HG03378 (cell line): ENCODE results near the gene ARHGEF12.

Experiments
- ATAC-seq: cut with Tn5 transposase; IDR thresholded peaks from one replicate; pipeline ENCODE4 v1.9.1; 2021; ENCODE audit warnings: mild to moderate bottlenecking, moderate library complexity; ENCODE audit not compliant: unreplicated experiment

ARHGEF12 gene

DNA sequence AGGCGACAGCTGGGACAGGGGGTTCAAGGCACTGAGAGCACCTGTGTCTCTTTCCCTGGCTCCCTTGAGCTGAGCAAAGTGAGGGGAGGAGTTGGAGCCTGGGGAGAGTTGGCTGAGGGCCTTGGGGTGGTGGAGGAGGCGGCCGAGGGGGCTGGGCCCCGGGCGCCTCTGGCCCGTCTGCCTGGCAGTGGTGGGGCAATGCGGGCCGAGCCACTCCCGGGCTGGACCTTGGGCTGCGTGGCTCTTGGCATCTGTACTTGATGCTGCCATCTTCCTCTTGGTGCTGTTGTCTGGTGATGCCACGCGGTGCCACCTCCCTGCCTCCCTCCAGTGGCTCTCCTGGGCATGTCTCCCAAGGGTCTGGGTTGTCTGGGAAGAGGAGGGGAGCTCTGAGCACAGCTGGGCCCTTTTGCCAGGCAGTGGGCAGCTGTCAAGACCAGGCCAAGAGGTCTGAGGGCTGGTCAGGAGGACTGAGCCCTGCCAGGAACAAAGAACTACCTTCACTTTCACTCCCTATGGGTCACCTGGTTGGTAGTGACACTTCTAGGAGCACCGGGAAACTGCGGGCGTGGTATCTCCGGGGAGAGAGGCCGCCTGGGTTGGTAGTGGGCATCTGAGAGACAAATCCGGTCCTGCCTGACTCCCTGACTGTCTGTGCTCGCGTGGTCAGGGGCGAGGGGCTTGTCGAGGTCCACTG is 176.7 kb downstream of the ARHGEF12 start:
- no peak for ATAC-seq

DNA sequence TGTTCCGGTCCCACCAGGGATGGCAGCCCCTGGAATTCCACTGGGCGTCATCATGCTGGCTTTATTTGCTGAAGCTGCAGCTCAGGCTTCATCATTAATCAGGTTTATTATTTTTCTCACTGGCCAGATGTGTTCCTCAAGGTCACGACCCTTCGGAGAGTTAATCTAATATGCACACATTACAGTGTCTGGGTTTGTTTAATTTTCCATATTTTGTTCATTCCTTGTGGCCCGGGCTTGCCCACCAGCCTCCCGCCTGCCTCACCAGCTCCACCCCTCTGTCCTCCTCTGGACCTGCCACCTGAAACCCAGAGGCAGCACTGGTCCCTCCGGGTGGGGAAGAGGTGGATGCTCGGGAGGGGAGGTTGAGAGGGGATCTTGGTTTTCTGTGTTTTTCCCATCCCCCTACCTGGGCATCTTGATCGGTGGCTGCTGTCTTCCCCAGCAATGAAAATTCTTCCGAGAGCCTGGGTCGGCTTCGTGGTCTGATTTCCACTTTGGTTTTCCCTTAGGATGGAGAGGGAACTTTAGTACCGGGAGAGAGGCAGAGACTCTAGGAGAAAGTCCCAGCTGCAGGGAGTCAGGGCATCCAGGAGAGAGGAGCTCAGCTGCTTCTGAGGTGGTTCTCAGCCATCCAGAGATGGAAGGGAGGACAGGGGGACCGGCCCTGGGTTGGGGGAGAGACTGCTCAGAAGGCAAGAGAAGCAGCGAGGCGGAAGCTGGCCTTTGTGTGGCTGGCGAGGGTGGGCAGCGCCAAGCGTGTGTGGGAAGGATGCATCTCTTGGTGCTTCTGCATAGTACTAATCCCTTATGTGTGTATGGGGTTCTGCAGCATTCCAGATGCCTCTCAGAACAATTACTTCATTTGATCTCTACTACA is 177.5 kb downstream of the ARHGEF12 start:
- no peak for ATAC-seq

- ATAC-seq: no peak
Measured at GRCh38 chr11:120514541-120515121, 178.4 kb downstream of the ARHGEF12 start.

- no peak for ATAC-seq
Measured at GRCh38 chr11:120515186-120515723, 179.0 kb downstream of the ARHGEF12 start.

DNA sequence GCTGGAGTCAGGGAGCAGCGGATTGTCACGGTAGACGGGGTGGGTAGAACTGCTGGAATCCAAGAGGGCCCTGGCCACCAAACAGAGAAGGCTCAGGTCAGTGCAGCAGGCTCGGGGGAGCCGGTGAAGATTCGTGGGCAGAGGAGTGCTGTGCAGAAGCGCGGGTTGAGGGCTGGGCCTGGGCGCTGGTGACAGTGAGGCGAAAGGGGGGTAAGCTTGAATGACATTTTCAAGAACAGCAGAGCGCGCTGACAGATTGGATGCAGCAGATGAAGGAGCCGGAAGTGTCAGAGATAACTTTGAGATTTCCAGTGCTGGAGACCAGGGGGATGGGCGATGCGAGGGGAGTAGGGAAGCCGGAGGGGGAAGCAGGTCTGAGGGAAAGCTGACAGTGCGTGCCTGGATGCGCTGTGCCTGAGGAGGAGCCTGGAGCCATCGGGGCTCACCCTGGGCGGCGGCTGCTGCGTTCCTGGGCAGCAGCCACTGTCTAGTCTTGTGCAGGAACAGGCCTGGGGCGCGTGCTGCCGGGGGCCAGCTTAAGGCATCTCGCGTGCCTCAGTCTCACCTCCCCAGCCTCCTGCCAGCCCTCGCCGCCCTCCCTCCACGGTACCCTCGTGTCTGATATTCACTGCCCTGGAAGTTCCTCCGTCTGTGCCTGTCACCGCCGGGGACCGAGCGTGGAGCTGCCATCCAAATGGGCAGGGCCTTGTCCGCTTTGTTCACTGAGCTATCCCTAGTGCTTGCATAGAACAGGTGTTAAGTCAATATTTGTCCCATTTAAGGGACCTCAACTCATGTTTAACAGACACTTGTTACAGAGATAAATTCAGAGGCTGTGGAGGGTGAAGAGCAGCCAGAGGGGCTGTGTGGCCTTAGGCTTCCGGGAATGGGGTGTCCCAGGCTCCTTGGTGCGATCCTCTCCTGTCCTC is 180.5 kb downstream of the ARHGEF12 start:
- no peak for ATAC-seq

GRCh38 chr11:120517390-120517761 is 181.2 kb downstream of the ARHGEF12 start:
- no peak for ATAC-seq

DNA sequence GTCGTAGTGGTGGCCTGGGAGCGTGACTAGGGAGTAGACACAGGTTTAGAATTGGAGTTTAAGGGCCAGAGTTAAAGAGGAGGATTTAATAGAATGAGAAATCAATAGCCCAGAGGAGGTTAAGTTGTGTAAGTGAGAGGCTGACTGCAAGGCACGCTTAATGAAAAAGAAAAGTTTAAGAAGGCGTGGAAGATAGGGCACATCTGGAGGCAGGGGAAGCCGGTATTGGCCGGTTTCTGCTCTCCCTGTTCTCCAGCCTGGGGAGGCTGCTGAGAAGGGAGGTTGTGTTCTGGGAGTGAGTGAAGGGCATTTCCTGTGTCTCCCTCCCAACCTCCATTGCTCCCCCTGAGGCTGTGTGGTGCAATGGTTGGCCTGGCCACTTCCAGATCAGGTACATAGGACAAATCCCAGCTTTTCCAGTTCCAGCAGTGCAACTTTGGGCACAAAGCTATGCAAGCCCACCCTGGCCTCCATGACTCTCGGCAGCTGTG is 181.6 kb downstream of the ARHGEF12 start:
- ATAC-seq: no peak

- no peak for ATAC-seq
Measured at GRCh38 chr11:120518356-120518755, 182.1 kb downstream of the ARHGEF12 start.

DNA sequence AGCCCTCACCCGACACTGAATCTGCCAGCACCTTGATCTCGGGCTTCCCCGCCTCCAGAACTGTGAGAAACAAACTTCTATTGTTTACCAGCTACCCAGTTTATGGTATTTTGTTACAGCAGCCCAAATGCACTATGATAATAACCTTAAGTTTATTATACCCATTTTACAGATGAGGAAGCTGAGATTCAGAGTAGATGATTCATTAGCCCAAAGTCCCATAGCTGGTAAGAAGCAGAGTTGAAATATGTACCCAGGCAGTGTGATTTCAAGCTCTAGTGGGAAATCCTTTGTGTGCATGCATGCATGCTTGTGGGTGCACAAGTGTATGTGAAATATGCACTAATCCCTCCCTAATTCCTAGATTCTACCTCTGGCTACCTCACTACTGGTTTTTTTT is 183.3 kb downstream of the ARHGEF12 start:
- ATAC-seq: no peak

DNA sequence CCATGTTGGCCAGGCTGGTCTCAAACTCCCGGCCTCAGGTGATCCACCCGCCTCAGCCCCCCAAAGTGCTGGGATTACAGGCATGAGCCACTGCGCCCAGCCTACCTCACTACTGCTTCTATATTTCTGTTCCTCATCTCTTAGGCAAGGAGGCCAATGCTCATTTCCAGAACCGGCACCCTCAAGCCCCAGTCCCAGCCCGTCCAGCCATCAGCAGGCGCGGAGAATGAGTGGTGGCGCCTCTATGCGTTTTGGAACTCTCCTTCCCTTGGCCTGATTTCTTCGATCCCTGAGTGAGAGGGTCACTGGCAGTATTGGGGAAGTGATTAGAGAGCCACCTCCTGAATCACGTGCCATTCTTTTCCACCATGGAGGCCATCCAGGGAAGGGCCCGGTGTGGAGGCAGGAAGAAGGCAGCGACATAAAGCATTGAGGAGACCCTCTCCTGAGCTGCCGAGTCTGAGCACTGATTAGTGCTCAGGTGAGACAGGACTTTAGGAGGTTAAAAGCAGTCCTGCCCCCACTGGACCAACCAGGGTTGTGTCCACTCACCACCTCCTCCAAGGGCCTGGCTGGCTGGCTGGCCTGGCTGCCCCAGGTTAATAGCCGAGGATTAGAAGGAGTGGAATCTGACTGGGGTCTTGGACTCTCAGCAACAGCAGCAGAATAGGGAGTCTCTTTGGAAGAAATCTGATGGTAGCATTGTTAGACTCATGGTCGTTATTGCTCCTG is 184.0 kb downstream of the ARHGEF12 start:
- ATAC-seq: no peak

GRCh38 chr11:120521176-120521575 is 185.0 kb downstream of the ARHGEF12 start:
- ATAC-seq: no peak

GRCh38 chr11:120522021-120522420 is 185.8 kb downstream of the ARHGEF12 start:
- no peak for ATAC-seq

DNA sequence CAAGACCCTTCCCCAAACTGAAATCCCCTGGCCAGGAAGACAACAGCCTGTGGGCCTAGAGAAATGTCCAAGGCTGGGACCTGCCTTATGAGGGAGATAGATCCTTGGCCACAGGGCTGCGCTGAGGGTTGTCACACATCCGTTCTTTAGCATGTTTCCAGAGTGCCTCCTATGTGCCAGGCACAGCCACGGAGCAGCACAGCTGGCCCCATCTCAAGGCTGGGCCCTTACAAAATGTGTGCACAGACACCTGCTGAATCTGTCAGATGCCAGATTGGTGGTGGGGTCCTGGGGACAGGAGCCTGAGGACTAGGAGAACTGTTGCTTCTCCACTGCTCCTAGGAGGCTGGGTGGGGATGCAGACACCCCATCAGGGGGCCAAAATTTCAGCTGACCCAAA is 186.5 kb downstream of the ARHGEF12 start:
- no peak for ATAC-seq

- no peak for ATAC-seq
Measured at GRCh38 chr11:120523196-120523595, 187.0 kb downstream of the ARHGEF12 start.

DNA sequence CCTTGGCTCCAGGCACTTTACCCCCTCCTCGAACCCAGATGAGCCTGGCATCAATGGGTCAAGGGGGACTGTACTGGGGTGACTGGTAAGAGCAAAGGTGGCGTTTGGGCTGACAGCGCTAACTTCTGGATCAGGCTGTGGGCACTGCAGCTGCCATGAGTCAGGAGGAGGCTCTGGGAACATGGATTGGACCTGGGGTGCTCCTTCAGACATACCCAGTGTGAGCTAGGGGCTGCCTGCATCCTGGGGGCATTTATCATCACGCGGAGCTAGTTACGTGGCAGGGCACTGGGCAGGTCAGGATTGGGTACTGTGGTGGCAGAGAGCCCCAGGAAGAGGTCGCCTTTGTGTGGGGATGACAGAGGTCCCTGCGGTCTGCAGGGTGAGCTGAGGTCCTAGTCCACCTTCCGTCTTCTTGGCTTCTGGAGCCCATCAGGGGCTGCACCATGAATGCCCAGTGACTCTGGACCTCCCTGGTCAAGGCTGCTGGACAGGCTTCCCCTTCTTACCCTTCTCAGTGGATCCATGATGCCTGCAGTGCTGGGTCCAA is 188.4 kb downstream of the ARHGEF12 start:
- ATAC-seq: no peak

GRCh38 chr11:120525261-120526171 is 189.3 kb downstream of the ARHGEF12 start:
- ATAC-seq: no peak

DNA sequence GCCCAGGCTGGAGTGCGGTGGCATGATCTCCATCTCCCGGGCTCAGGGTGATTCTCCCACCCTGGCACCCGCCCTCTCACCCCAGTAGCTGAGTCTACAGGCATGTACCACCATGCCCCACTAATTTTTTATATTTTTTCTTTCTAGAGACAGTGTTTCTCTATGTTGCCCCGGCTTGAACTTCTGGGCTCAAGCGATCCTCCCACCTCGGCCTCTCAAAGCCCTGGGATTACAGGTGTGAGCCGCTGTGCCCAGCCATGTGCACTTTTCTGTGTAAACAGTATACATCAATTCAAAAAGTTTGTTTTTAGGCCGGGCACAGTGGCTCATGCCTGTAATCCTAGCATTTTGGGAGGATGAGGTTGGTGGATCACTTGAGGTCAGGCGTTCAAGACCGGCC is 190.0 kb downstream of the ARHGEF12 start:
- no peak for ATAC-seq

DNA sequence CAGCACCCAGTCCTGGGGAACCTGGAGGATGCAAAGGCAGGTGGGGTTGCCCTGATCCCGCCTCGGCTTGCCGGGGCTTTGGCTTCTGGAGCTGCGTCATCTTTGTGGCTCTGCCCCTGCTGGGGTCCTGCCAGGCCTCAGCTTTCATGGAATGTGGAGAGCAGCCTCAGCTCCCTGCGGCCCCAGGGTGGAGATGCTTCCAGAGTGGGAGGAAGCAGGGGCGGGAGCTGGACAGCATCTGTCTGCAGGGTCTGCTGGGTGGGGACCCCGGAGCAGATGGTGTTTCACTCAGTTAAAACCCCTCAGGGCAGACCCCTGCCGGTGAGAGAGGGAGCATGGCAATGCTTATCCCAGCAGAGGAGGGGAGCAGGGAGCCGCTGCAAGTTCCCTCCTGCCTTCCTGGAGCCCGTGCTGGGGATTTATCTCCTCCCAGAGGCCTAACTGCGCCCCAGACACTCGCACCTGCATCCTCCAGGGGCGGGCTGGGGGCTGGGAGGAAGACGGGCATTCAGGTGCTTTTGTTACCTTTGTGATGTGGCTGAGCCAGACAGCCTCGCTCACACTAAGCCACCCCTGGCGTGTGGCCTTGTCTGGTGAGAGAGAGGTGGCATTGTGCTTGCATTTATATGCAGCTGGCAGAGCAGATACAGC is 191.0 kb downstream of the ARHGEF12 start:
- no peak for ATAC-seq
